GM18526 (cell line): ENCODE results near the gene ANO8.

ENCODE experiments used
- POLR2A ChIP-seq: IDR thresholded peaks from 3 replicates; pipeline ENCODE4 v1.6.1; 2011; ENCODE audit not compliant: insufficient read length; ENCODE audit errors: extremely low read depth

Gene ANO8, protein sequence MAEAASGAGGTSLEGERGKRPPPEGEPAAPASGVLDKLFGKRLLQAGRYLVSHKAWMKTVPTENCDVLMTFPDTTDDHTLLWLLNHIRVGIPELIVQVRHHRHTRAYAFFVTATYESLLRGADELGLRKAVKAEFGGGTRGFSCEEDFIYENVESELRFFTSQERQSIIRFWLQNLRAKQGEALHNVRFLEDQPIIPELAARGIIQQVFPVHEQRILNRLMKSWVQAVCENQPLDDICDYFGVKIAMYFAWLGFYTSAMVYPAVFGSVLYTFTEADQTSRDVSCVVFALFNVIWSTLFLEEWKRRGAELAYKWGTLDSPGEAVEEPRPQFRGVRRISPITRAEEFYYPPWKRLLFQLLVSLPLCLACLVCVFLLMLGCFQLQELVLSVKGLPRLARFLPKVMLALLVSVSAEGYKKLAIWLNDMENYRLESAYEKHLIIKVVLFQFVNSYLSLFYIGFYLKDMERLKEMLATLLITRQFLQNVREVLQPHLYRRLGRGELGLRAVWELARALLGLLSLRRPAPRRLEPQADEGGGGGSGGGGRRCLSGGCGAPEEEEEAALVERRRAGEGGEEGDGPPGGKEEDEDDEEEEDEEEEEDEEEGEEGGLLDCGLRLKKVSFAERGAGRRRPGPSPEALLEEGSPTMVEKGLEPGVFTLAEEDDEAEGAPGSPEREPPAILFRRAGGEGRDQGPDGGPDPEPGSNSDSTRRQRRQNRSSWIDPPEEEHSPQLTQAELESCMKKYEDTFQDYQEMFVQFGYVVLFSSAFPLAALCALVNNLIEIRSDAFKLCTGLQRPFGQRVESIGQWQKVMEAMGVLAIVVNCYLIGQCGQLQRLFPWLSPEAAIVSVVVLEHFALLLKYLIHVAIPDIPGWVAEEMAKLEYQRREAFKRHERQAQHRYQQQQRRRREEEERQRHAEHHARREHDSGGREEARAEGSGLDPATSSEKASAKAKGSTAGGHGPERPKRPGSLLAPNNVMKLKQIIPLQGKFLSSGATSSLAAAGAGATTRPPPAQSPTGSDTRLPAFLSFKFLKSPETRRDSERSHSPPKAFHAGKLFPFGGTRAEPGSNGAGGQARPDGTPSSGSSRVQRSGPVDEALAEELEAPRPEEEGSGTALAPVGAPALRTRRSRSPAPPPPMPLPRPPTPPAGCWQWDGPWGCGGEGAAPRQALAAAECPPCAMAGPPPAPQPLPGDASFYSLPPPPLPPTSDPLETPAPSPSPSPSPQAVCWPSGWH

DNA sequence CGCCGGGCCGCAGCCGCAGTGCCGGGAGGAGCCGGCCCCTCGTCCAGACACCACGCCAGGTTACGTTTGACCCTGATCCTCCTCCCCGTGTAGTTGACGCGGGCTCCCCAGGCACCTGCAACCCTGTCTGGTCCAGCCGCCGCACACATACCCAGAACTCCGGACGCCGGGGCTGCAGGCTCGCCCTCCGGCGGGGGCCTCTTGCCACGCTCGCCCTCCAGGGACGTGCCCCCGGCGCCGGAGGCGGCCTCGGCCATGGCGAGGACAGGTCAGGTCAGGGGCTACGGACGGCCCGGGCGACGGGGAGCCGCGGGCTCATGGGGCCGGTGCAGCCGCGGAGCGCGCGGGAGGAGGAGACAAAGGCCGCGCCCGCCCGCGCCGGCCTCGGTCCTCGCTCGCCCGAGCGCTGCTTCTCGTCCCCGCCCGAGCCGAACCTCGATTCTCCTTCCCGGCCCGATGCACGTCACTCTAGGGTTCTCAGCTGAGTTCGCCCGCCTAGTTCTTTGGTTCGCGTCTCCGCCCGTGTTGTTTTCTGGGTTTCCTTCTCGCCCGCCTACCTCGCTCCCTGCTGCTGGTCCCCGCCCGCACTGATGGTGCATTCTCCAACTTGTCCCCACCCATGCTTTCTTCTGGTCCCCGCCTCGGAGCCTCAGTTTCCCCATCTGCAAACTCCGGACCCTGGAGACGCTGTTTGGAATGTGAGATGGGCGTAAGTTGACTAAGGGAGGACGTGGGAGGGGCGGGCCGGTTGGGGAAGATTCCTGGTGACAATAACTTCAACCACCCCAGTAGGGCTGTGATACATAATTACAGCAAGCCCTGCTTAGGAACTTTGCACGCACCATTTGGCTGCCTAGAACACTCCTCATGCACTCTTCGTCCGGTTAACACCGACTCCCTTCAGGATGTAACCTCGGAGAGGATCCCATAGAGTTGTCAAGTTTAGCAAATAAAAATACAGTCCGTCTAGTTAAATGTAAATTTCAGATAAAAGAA is at the start of gene ANO8:
TSS of gene ANO8 (minus strand) at position 442 of the 996 bp plus-strand sequence. CDS start at position 257, 185 bp downstream.
- TF ChIP-seq POLR2A, result peak; percentile 26

DNA sequence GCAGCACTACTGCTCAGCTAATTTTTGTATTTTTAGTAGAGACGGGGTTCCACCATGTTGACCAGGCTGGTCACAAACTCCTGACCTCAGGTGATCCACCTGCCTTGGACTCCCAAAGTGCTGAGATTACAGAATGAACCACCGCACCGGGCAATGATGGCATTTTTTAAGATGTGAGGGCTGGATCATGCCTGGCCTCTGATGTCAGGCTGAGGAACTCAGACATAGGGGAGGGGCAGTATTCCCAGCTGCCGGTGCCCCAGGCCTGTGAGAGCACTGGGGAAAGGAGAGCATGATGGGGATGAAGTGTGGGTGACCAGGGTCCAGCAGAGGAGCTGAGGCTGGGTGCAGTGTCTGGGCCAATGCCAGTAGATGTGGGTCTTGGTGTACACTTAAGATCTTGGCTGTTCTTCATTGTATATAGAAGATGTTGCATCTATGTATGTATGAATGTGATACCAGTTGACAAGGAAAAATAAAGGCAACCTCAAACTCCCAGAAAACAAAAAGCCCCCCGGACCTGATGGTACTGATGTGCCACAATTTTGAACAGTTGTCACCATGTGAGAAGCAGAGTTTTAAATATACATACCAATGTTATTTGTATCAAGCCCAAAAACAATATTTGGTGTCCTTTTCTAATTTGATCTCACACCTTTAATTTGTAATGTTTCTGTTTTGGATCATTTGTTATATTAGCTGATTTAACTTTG is 45.9 kb upstream of the ANO8 start:
- TF ChIP-seq POLR2A, result no peak

DNA sequence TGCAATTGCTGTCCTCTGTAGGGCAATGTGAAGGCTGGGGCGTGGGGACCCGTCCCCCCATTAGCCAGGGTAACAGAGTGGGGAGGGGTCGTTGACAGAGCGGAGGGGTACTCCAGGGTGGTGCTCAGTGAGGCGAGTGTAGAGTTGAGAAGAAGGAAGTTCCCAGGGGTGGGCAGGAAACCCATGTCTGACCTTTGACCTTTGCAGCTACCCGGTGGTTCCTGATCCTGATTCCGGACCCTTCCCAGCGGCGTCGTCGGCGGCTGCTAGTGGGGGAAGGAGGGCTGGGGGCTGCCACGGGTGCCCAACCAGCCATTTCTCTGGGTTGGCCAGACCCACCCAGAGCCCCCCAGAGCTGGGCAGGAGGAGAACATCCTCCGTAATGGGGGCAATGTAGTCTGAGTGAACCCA is 44.6 kb upstream of the ANO8 start:
- no peak for TF ChIP-seq POLR2A

DNA sequence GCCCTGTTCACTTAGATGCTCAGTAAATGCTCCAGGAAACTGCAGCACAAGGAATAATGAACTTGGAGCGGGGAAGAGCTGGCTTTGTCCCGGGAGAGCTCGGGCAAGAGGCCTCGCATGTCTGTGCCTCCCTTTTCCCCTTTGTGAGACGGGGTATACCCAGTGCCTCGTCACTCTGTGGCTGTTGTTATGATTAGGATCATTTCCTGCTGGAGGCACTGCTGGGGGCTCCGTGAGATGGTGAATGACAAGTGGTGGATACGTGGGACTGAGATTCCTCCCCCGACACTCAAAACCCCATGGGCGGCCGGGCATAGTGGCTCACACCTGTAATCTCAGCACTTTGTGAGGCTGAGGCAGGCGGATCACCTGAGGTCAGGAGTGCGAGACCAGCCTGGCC is 43.6 kb upstream of the ANO8 start:
- TF ChIP-seq POLR2A, result no peak

- no peak for TF ChIP-seq POLR2A
These were observed 42.4 kb upstream of the ANO8 start, which contains the start of gene PLVAP for GRCh38 chr19:17376935-17377600. PLVAP (minus strand) TSS chr19:17377342; CDS start chr19:17377288, 54 bp downstream.

DNA sequence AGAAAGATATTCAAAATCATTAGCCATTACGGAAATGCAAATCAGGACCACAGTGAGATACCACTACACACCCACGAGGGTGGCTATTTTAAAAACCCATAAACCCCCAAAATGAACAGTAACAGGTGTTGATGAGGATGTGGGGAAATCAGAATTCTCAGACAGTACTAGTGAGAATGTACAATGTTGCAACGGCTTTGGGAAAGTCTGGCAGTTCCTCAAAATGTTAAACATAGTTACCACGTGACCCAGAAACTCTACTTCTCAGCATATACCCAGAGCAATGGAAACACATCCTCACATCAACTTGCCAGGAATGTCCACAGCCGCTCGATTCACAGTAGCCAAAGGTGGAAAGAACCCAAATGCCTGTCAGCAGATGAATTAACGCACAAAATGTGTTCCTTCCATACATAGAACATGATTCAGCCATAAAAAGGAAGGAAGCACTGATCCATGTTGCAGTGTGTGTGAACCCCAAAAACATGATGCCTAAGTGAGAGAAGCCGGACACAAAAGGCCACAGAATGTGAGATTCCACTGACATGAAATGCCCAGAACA is 35.5 kb upstream of the ANO8 start:
- no peak for TF ChIP-seq POLR2A

DNA sequence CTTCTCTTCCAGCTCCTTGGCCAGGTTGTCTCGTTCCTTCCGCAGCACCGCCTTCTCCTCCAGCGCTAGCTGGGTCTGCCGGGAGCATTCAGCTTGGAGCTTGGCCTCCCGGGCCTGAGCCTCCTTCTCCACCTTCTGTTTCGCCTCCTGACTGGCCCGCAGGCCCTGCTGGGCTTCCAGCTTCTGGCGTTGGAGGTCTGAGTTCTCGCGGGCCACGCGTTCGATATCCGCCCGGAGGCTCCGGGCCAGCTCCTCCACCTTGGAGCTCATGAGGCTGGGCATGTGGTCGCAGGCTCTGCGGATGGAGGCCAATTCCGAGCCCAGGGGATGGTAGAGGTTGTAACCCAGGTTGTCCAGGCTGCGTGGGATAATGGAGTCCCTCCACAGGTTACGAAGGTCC is 30.7 kb upstream of the ANO8 start:
- no peak for TF ChIP-seq POLR2A

DNA sequence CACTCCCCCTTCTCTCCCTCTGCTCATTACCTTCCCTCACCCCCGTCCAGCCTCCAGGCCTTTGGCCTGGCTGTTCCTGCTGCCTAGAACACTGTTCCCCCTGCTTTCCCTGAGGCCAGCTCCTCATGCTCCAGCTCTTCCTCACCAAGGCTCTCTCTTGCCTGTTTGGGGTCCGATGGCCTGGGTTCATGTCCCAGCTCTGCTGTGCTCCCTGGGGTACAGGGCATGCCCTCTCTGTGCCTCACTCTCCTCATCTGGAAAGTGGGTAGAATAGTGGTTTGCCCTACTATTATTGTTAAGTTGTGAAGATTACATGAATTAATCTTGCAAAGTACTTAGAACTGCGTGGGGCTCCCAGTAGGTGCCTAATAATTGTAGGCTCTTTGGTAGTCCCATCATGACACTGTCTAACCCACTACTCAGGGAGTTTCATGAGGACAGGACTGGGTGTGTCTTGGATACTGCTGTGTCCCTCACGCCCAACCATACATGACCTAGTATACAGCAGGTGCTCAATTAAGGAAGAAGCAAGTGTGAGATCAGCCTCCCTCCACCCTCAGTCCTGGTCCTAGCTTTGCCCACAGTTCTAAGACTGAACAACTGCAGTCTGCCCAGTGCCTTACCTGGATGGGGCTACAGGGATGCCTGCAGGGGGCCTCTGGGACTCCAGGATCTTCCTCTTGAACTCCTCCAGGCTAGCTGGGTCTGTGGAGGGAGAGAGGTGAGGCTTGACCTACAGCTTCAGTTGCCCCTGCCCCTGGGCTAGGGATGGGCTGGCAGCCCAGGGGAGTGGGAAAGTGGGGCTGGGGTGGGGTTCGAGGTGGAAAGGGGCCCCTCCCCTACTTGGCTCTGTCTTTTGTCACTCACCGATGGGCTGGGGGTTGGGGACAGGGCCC is 25.5 kb upstream of the ANO8 start:
- no peak for TF ChIP-seq POLR2A

DNA sequence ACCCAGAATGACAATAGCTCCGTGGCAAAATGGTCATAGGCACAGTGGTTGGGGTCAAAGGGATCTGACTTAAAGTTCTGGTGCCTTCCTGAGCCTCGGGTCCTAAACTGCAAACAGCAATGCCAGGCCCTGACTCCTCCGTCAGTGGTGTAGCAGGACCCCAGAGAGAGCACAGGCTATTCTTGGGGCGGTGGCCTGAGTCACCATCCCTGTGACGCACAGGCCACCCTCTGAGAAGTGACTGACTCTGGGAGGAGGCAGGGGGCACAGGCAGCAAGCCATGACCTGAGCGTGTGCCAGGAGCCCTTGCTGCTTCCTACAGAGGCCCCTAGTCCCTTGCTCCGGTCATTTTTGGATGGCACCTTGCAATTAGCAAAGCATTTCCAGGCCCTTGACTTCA is 23.7 kb upstream of the ANO8 start:
- TF ChIP-seq POLR2A, result no peak

DNA sequence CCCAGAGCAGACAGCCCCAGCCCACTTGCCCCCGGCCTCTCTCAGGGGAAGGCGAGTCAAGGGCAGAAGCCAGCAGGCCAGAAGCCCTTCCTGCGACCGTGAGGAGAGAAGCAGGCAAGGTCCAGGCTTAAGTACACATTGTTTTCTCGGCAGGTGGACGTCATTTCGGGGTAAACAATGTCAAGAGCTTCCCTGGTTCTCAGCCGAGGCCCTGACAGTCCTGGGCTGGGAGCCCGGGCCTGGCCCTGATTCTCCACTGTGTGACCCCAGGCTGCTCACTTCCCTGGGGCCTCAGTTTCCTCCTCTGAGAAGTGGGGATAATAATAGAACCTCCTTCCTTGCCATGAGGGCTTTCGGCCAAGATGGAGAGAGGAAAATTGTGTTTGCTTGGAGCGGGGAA is 23.1 kb upstream of the ANO8 start:
- no peak for TF ChIP-seq POLR2A

DNA sequence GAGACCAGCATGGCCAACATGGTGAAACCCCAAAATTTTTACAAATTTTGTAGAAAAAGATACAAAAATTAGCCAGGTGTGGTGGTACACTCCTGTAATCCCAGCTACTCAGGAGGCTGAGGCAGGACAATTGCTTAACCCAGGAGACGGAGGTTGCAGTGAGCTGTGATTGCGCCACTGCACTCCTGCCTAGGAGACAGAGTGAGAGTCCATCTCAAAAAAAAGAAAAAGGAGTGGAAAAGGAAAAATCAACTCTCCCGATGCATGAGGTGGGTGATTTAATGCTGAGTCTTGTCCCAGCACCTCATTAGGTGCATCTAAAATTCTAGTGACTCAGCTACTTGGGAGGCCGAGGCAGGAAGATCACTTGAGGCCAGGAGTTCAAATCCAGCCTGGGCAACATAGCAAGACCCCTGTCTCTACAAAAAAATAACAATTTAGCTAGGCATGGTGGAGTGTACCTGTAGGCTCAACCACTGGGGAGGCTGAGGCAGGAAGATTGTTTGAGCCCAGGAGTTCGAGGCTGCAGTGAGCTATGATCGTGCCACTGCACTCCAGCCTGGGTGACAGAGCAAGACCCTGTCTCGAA is 22.5 kb upstream of the ANO8 start:
- TF ChIP-seq POLR2A, result no peak
